A673 (cell line): ENCODE data around the gene CABP4.
"Not testable (repeated sequence)": the region's sequence is repeated elsewhere in the genome, so short reads cannot be mapped to it uniquely, and the experiment has no call there.

Experiments
- EZH2 ChIP-seq: fragments of 200-600 bp; sonication (generic); IDR thresholded peaks from 2 replicates; pipeline ENCODE4 v1.6.1; 2017; ENCODE audit warnings: borderline replicate concordance, low read depth, mild to moderate bottlenecking, mixed read lengths, antibody characterized with exemption, low read length; ENCODE audit not compliant: poor library complexity, severe bottlenecking
- TF ChIP-seq, protein P1 (sequence below): fragments of 300-800, 200-600 bp; sonication (generic); conservative IDR thresholded peaks from 2 replicates; pipeline ENCODE4 v1.5.1; 2017; ENCODE audit warnings: low read depth, mild to moderate bottlenecking, antibody characterized with exemption, low read length, moderate library complexity, mixed read lengths

DNA sequence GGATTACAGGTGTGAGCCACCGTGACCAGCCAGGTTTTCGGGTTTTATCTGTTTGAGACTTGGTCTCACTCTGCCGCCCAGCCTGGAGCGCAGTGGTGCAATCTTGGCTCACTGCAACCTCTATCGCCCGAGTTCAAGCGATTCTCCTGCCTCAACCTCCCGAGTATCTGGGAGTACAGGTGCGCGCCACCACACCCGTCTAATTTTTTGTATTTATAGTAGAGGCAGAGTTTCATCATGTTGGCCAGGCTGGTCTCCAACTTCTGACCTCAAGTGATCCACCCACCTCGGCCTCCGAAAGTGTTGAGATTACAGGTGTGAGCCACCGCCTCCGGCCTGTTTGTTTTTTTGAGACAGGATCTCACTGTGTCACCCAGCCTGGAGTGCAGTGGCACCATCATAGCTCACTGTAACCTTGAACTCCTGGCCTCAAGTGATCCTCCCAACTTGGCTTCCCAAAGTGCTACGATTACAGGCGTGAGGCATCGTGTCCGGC lies 27.7 kb upstream of the CABP4 start:
- TF ChIP-seq, protein P1, sequence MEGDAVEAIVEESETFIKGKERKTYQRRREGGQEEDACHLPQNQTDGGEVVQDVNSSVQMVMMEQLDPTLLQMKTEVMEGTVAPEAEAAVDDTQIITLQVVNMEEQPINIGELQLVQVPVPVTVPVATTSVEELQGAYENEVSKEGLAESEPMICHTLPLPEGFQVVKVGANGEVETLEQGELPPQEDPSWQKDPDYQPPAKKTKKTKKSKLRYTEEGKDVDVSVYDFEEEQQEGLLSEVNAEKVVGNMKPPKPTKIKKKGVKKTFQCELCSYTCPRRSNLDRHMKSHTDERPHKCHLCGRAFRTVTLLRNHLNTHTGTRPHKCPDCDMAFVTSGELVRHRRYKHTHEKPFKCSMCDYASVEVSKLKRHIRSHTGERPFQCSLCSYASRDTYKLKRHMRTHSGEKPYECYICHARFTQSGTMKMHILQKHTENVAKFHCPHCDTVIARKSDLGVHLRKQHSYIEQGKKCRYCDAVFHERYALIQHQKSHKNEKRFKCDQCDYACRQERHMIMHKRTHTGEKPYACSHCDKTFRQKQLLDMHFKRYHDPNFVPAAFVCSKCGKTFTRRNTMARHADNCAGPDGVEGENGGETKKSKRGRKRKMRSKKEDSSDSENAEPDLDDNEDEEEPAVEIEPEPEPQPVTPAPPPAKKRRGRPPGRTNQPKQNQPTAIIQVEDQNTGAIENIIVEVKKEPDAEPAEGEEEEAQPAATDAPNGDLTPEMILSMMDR = not testable (repeated sequence)
- not testable (repeated sequence) for TF ChIP-seq EZH2
